Stimulated activated CD8-positive, alpha-beta memory T cell treated with anti-CD3 and anti-CD28 coated beads, Interleukin-15, amount 100 ng/mL, for 48 hours (primary cell): ENCODE measurements around the gene ZNF213.

Experiments
- DNase-seq, 2 donors: peaks; one replicate each; pipeline ENCODE4 v3.0.0-alpha.2; 2020; ENCODE audit warnings: low read depth in 2 of 2

Gene ZNF213, protein sequence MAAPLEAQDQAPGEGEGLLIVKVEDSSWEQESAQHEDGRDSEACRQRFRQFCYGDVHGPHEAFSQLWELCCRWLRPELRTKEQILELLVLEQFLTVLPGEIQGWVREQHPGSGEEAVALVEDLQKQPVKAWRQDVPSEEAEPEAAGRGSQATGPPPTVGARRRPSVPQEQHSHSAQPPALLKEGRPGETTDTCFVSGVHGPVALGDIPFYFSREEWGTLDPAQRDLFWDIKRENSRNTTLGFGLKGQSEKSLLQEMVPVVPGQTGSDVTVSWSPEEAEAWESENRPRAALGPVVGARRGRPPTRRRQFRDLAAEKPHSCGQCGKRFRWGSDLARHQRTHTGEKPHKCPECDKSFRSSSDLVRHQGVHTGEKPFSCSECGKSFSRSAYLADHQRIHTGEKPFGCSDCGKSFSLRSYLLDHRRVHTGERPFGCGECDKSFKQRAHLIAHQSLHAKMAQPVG

GRCh38 chr16:3134338-3135125, at the start of gene ZNF213:
Gene ZNF213, plus strand, starts transcription at chr16:3135029. Its CDS starts 2,252 bp downstream, at chr16:3137281.
- DNase-seq: peak; percentile 90

- no peak for DNase-seq
These were observed 48.8 kb upstream of the ZNF213 start for GRCh38 chr16:3085868-3086595.

DNA sequence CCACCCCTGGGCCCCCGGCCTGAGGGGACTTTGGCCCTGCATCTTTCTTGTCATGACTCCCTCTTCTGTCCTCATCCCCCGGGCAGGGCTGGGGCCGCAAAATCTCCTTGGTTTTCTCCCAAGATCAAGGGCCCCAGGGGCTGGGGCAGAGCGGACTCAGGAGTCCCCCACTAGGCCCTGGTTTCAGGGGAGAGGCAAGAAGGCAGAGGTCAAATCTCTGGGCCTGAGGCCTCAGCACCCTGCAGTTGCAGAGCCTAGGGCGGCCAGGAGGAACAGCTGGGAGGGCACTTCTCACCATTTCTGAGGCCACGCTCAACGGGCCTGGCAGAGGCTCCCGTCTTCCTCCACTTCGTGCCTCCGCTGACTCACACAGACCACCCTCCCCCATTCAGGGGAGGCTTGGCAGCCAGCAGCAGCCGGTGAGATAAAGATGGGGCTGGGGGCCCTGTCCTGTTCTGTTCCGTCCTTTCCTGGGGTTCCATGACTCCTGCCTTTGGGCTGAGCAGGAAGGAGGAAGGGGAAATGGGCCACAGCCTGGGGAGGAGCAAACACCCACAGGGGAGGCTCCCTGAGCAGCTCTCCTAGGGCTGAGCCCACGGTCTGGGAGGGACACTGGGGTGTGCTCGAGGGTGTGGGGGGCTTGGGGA, 48.1 kb upstream of the ZNF213 start:
- DNase-seq: no peak

GRCh38 chr16:3087243-3088235, 47.3 kb upstream of the ZNF213 start:
- no peak for DNase-seq

DNA sequence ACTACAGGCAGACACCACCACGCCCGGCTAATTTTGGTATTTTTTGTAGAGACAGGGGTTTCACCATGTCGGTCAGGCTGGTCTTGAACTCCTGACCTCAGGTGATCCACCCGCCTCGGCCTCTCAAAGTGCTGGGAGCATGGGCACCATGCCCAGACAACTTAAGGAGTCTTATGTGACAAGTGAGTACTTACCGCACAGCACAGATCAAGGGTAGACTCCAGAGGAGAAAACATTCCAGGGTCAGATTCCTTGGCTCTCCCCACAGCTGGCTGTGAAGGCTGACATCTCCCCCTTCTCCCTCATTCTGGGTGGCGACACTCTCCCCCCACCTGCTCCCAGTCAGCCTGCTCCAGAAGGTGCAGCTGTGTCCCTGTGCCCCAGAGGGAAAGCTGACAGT, 46.4 kb upstream of the ZNF213 start:
- DNase-seq: no peak

DNA sequence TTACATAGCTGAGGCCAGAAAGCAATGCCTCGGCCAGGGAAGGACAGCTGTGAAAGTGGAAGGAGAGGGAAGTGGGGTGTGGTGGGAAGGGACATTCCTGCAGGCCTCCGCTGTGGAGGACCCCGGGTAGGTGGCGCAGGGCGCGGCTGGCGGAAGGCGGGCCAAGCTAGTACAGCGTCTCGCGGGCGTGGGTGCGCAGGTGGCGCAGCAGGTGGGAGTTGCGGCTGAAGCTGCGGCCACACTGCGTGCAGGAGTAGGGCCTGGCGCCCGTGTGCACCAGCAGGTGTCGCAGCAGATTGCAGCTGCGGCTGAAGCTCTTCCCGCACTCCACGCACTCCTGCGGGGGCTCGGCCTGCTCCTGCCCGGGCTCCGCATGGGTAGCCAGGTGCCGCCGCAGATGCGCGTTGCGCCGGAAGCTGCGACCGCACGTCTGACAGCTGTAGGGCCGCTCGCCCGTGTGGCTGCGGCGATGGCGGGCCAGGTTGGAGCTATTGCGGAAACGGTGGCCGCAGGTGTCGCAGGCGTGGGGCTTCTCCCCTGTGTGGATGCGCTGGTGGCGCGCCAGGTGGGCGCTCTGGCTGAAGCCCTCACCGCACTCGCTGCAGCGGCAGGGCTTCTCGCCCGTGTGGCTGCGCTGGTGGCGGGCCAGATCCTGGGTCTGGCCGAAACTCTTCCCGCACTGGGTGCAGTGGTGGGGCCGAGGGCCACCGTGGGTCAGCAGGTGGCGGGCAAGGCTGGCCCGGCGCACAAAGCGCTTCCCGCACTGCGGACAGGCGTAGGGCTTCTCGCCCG, 45.7 kb upstream of the ZNF213 start:
- DNase-seq: no peak

DNA sequence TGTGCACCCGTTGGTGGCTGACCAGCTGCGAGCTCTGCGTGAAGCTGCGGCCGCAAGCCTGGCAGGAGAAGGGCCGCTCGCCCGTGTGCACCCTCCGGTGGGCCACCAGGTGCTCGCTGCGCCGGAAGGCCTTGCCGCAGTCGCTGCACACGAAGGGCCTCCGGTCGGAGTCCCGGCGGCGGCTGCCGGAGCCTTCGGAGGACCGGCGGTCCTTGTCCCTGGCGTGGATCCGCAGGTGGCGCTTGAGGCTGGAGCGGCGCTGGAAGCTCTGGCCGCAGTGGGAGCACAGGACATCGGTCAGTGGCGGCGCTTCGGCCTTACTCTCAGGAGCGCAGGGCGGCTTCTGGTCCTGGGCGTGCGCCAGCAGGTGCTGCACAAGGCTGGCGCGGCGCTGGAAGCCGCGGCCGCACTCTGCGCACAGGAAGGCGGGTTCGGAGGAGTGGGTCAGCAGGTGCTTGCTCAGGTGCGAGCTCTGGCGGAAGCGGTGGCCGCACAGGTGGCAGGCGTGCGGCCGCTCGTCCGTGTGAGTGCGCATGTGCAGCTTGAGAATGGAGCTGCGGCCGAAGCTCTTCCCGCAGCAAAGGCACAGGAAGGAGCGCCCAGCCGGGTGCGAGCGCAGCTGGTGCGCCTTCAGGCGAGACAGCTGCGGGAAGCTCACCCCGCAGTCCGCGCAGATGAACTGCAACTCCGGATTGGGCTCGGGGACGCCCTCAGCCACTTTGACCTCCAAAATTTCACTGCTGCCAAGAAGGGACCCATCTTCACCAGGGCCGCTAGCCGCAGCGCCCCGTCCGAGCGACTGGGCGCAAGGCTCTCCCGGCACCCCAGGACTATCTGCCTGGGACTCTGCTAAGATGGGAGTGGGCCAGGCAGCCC, 44.9 kb upstream of the ZNF213 start:
- no peak for DNase-seq

DNA sequence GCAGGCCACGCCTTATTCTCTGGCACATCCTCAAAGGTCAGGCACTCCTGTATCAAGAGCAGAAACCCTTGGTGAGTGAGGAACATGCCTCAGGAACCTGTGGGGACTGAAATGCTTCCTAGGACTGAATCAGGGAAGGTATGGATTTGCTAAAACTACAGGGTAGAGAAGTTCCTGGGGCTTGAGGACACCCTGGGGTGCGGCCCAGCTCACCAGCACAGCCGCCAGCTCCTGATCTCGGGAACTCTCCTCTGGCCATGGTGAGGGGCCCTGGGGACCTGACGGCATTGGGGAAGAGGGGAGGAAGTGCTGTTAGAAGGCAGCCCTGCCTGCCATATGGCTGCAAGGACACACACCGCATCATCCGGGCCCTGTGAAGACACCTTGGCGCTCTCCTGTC, 43.3 kb upstream of the ZNF213 start:
- no peak for DNase-seq

- DNase-seq: no peak
These were observed 42.3 kb upstream of the ZNF213 start for GRCh38 chr16:3092501-3092941.

DNA sequence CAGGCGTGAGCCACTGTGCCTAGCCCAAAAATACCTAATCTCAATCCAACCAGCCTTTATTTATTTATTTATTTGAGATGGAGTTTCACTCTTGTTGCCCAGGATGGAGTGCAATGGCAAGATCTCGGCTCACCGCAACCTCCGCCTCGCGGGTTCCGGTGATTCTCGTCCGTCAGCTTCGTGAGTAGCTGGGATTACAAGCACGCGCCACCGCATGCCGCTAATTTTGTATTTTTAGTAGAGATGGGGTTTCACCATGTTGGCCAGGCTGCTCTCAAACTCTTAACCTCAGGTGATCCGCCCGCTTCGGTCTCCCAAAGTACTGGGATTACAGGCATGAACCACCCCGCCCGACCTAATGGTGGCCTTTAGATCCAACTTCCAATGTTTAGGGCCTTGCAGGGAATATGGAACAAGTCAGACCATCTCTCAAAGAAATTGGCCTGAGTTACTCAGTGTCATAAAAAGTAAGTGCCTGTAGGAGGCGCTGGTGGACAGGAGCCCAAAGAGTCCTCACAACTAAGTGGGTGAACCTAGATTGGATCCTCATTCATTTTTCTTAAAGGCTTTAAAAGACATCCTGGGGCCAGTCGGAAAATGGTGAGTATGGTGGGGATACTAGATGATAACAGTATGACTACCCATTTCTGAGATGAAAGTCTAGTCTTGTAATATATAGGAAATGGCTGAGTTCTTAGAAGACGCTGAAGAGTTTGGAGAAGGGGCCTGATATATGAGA, 40.4 kb upstream of the ZNF213 start:
- no peak for DNase-seq

DNA sequence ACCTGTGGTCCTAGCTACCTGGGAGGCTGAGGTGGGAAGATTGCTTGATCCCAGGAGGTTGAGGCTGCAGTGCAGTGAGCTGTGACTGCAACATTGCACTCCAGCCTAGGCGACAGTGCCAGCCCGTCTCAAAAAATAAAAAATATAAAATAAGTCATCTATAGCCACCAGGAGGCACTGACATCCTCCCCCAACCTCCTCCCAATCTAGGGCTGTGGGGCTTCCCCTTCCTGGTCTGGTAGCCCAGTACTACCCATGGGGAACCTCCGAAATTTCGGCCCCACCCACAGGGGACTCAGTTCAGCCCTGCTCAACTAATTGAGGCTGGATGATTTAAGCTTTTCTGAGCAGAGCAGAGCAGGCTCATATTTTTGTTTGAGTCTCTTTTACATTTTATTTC, 39.0 kb upstream of the ZNF213 start:
- DNase-seq: peak; percentile 53 to 57

GRCh38 chr16:3096362-3096761, 38.5 kb upstream of the ZNF213 start:
- DNase-seq: no peak

DNA sequence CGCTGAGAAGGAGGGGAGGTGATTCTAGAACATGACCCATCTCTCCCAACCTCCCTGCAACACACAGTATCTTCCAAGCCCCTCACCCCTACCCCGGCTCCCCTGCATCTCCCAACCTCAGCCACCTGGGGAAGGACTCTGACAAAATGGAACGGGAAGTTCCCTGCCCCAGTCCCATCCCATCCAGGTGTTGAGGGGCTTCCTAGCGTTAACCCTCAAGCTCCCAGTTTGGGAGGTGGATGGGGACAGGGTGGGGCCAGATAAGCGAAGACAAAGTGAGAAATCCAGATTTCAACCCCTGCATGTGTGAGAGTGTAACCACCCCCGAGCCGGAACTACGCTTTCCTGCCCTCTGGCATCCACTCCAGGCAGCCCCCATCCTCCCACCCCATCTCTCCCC, 37.6 kb upstream of the ZNF213 start:
- DNase-seq: no peak

- DNase-seq: no peak
These were observed 36.1 kb upstream of the ZNF213 start, which contains the start of gene ZSCAN10 for GRCh38 chr16:3098459-3099394. Gene ZSCAN10, minus strand, starts transcription at chr16:3099294. Its CDS starts 6,357 bp downstream, at chr16:3092937.

GRCh38 chr16:3099395-3099731, 35.5 kb upstream of the ZNF213 start:
- DNase-seq: no peak

GRCh38 chr16:3099732-3100499, 34.9 kb upstream of the ZNF213 start:
- peak; percentile 88 to 92 for DNase-seq
